IPS-20b (cell line): ENCODE data around the gene ZC3H7A.

Experiments
- H3K27ac ChIP-seq: one replicate; pipeline ENCODE4 v1.5.1; 2013; ENCODE audit warnings: low read length
- H3K27me3 ChIP-seq: 2 replicates; pipeline ENCODE4 v1.6.1; 2013; ENCODE audit warnings: mild to moderate bottlenecking, low read length, inconsistent platforms; ENCODE audit not compliant: insufficient read depth
- H3K36me3 ChIP-seq: 2 replicates; pipeline ENCODE4 v1.6.1; 2013; ENCODE audit warnings: low read depth, mild to moderate bottlenecking, inconsistent platforms, low read length, moderate library complexity; ENCODE audit not compliant: insufficient read depth
- H3K4me1 ChIP-seq: 2 replicates; pipeline ENCODE4 v1.6.1; 2013; ENCODE audit warnings: mild to moderate bottlenecking, control low read depth, inconsistent platforms, low read length, moderate library complexity; ENCODE audit not compliant: insufficient read depth
- H3K4me3 ChIP-seq: 2 replicates; pipeline ENCODE4 v1.5.1; 2013; ENCODE audit warnings: mild to moderate bottlenecking, low read length, inconsistent platforms
- H3K9ac ChIP-seq: 2 replicates; pipeline ENCODE4 v1.6.1; 2013; ENCODE audit warnings: low read depth, mild to moderate bottlenecking, inconsistent platforms, low read length, moderate library complexity
- H3K9me3 ChIP-seq: 2 replicates; pipeline ENCODE4 v1.6.1; 2013; ENCODE audit warnings: mild to moderate bottlenecking, low read depth, low read length, inconsistent platforms; ENCODE audit not compliant: insufficient read depth

ZC3H7A gene

GRCh38 chr16:11726008-11726407 lies 71.0 kb downstream of the ZC3H7A start:
- H3K27ac ChIP-seq: no peak overlapping the region
- no peaks in the 10 kb centered on the region for H3K27me3 ChIP-seq
- H3K36me3 ChIP-seq: peaks cover 43% of the 10 kb centered on the region
- no peaks in the 10 kb centered on the region for H3K9me3 ChIP-seq
- no peak overlapping the region for H3K4me3 ChIP-seq
- H3K9ac ChIP-seq: no peak overlapping the region
- no peaks in the 10 kb centered on the region for H3K4me1 ChIP-seq

GRCh38 chr16:11725457-11725856 lies 71.6 kb downstream of the ZC3H7A start:
- Histone ChIP-seq H3K36me3 (peaks cover 44% of the 10 kb centered on the region), H3K4me3 (no peak overlapping the region), H3K27me3 (no peaks in the 10 kb centered on the region), H3K9me3 (no peaks in the 10 kb centered on the region), H3K4me1 (no peaks in the 10 kb centered on the region), H3K27ac (no peak overlapping the region), H3K9ac (no peak overlapping the region)

- Histone ChIP-seq H3K27ac (no peak overlapping the region), H3K9ac (no peak overlapping the region), H3K27me3 (no peaks in the 10 kb centered on the region), H3K4me3 (no peak overlapping the region), H3K4me1 (no peaks in the 10 kb centered on the region), H3K9me3 (no peaks in the 10 kb centered on the region), H3K36me3 (peaks cover 26% of the 10 kb centered on the region)
Measured at GRCh38 chr16:11722468-11722808, 74.6 kb downstream of the ZC3H7A start.

GRCh38 chr16:11721781-11722467 lies 75.1 kb downstream of the ZC3H7A start:
- Histone ChIP-seq H3K9ac (no peak overlapping the region), H3K27ac (no peak overlapping the region)

GRCh38 chr16:11719762-11720161 lies 77.3 kb downstream of the ZC3H7A start:
- no peaks in the 10 kb centered on the region for H3K4me1 ChIP-seq

More at GRCh38 chr16:11721781-11722467, 75.1 kb downstream of the ZC3H7A start:
- Histone ChIP-seq H3K4me3 (no peak overlapping the region), H3K36me3 (peaks cover 26% of the 10 kb centered on the region), H3K27me3 (no peaks in the 10 kb centered on the region), H3K9me3 (no peaks in the 10 kb centered on the region), H3K4me1 (no peaks in the 10 kb centered on the region)

GRCh38 chr16:11719171-11719570 lies 77.9 kb downstream of the ZC3H7A start:
- Histone ChIP-seq H3K36me3 (peaks cover 20% of the 10 kb centered on the region), H3K9ac (no peak overlapping the region), H3K9me3 (no peaks in the 10 kb centered on the region), H3K4me3 (no peak overlapping the region), H3K27me3 (no peaks in the 10 kb centered on the region), H3K4me1 (no peaks in the 10 kb centered on the region), H3K27ac (no peak overlapping the region)

More at GRCh38 chr16:11719762-11720161, 77.3 kb downstream of the ZC3H7A start:
- H3K4me3 ChIP-seq: no peak overlapping the region
- H3K27ac ChIP-seq: no peak overlapping the region
- peaks cover 20% of the 10 kb centered on the region for H3K36me3 ChIP-seq
- no peaks in the 10 kb centered on the region for H3K27me3 ChIP-seq
- H3K9ac ChIP-seq: no peak overlapping the region
- no peaks in the 10 kb centered on the region for H3K9me3 ChIP-seq

- H3K27ac ChIP-seq: no peak overlapping the region
- H3K9ac ChIP-seq: no peak overlapping the region
- H3K9me3 ChIP-seq: no peaks in the 10 kb centered on the region
- H3K36me3 ChIP-seq: peaks cover 20% of the 10 kb centered on the region
- H3K27me3 ChIP-seq: no peaks in the 10 kb centered on the region
- no peak overlapping the region for H3K4me3 ChIP-seq
- no peaks in the 10 kb centered on the region for H3K4me1 ChIP-seq
Measured at GRCh38 chr16:11717811-11718210, 79.2 kb downstream of the ZC3H7A start.

- Histone ChIP-seq H3K4me3 (no peak overlapping the region), H3K27ac (no peak overlapping the region), H3K9me3 (no peaks in the 10 kb centered on the region), H3K9ac (no peak overlapping the region), H3K36me3 (peaks cover 15% of the 10 kb centered on the region), H3K4me1 (no peaks in the 10 kb centered on the region), H3K27me3 (no peaks in the 10 kb centered on the region)
Measured at GRCh38 chr16:11716336-11716735, 80.7 kb downstream of the ZC3H7A start.

GRCh38 chr16:11715246-11715947 lies 81.7 kb downstream of the ZC3H7A start:
- Histone ChIP-seq H3K36me3 (peaks cover 8% of the 10 kb centered on the region), H3K4me1 (no peaks in the 10 kb centered on the region), H3K27ac (no peak overlapping the region)

GRCh38 chr16:11712122-11712521 lies 84.9 kb downstream of the ZC3H7A start:
- H3K36me3 ChIP-seq: no peaks in the 10 kb centered on the region; the same call in 1 of the 2 replicates
- H3K4me1 ChIP-seq: no peaks in the 10 kb centered on the region
- no peaks in the 10 kb centered on the region for H3K9me3 ChIP-seq
- no peaks in the 10 kb centered on the region for H3K27me3 ChIP-seq
- no peak overlapping the region for H3K9ac ChIP-seq
- no peak overlapping the region for H3K4me3 ChIP-seq
- no peak overlapping the region for H3K27ac ChIP-seq

More at GRCh38 chr16:11715246-11715947, 81.7 kb downstream of the ZC3H7A start:
- H3K9me3 ChIP-seq: no peaks in the 10 kb centered on the region
- no peak overlapping the region for H3K4me3 ChIP-seq
- no peak overlapping the region for H3K9ac ChIP-seq
- no peaks in the 10 kb centered on the region for H3K27me3 ChIP-seq

- no peaks in the 10 kb centered on the region for H3K9me3 ChIP-seq
- H3K36me3 ChIP-seq: no peaks in the 10 kb centered on the region; the same call in 1 of the 2 replicates
- H3K4me1 ChIP-seq: no peaks in the 10 kb centered on the region
- no peak overlapping the region for H3K27ac ChIP-seq
- H3K9ac ChIP-seq: no peak overlapping the region
- no peaks in the 10 kb centered on the region for H3K27me3 ChIP-seq
- H3K4me3 ChIP-seq: no peak overlapping the region
Measured at GRCh38 chr16:11711662-11712061, 85.4 kb downstream of the ZC3H7A start.

- Histone ChIP-seq H3K9ac (no peak overlapping the region), H3K36me3 (no peaks in the 10 kb centered on the region; the same call in none of the 2 replicates), H3K4me1 (no peaks in the 10 kb centered on the region), H3K4me3 (no peak overlapping the region), H3K27me3 (no peaks in the 10 kb centered on the region), H3K9me3 (no peaks in the 10 kb centered on the region), H3K27ac (no peak overlapping the region)
Measured at GRCh38 chr16:11708421-11708820, 88.6 kb downstream of the ZC3H7A start.
